Mesothelial cell of epicardium (in vitro differentiated cells): ENCODE results near the gene RBM7. TPM values are rescaled to one million over a fixed set of nuclear protein-coding genes. Genes with fewer than 3 reads are reported as not detected.

Experiments
- DNase-seq, 2 experiments: peaks; one replicate each; pipeline ENCODE4 v3.0.0; 2021; ENCODE audit warnings: low spot score in 2 of 2; ENCODE audit not compliant: unreplicated experiment in 2 of 2
- H3K27ac Mint-ChIP-seq: 2 replicates; pipeline ENCODE4 v1.8.0; 2021; ENCODE audit warnings: mixed read lengths
- H3K27me3 Mint-ChIP-seq: 2 replicates; pipeline ENCODE4 v1.8.0; 2021; ENCODE audit warnings: low read depth, mixed read lengths
- H3K36me3 Mint-ChIP-seq: 2 replicates; pipeline ENCODE4 v1.8.0; 2021; ENCODE audit warnings: mixed read lengths
- H3K4me1 Mint-ChIP-seq: 2 replicates; pipeline ENCODE4 v1.8.0; 2021; ENCODE audit warnings: mixed read lengths
- H3K4me3 Mint-ChIP-seq: 2 replicates; pipeline ENCODE4 v1.8.0; 2021; ENCODE audit warnings: mild to moderate bottlenecking, moderate library complexity, mixed read lengths
- H3K9me3 Mint-ChIP-seq: 2 replicates; pipeline ENCODE4 v1.8.0; 2021; ENCODE audit warnings: mixed read lengths
- total RNA-seq: library from RNA; stranded (reverse); gene quantifications from 3 replicates; pipeline ENCODE4 v1.2.1, GENCODE V29; 2021
- TF ChIP-seq, protein P1 (sequence below): fragments of 200-600 bp; sonication (generic); IDR thresholded peaks from one replicate; pipeline ENCODE4 v1.5.0; 2021; ENCODE audit warnings: antibody characterized with exemption; ENCODE audit not compliant: unreplicated experiment

The RBM7 gene
- total RNA-seq, 1 donor from 2014 or later, result 30.4 TPM

- Mint-ChIP-seq H3K27me3 (no peaks in the 10 kb centered on the region), H3K27ac (no peak overlapping the region), H3K4me3 (no peak overlapping the region), H3K4me1 (peaks cover 18% of the 10 kb centered on the region), H3K36me3 (no peaks in the 10 kb centered on the region), H3K9me3 (peaks cover 12% of the 10 kb centered on the region)
- DNase-seq, result no peak
- TF ChIP-seq, protein P1, sequence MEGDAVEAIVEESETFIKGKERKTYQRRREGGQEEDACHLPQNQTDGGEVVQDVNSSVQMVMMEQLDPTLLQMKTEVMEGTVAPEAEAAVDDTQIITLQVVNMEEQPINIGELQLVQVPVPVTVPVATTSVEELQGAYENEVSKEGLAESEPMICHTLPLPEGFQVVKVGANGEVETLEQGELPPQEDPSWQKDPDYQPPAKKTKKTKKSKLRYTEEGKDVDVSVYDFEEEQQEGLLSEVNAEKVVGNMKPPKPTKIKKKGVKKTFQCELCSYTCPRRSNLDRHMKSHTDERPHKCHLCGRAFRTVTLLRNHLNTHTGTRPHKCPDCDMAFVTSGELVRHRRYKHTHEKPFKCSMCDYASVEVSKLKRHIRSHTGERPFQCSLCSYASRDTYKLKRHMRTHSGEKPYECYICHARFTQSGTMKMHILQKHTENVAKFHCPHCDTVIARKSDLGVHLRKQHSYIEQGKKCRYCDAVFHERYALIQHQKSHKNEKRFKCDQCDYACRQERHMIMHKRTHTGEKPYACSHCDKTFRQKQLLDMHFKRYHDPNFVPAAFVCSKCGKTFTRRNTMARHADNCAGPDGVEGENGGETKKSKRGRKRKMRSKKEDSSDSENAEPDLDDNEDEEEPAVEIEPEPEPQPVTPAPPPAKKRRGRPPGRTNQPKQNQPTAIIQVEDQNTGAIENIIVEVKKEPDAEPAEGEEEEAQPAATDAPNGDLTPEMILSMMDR, result no peak
Measured at GRCh38 chr11:114362326-114362725, 38.1 kb upstream of the RBM7 start.

DNA sequence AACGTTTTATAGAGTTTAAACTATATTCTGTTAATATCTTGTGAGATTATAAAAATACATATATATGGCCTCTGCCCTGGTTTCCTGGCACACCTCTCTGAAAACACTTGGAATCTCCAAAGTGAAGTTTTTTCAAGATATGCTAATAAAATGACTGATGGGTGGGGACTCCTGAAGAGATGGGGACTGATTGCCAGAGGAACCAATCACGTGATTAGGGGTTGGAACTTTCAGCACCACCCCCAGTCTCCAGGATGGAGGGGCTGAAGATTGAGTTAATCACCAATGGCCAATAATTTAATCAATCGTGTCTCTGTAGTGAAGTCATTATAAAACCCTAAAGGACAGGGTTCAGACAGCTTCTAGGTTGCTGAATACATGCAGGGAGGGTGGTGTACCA is 37.5 kb upstream of the RBM7 start:
- DNase-seq, result no peak
- no peak overlapping the region for H3K27ac Mint-ChIP-seq
- no peaks in the 10 kb centered on the region for H3K36me3 Mint-ChIP-seq
- TF ChIP-seq, protein P1, result no peak
- peaks cover 19% of the 10 kb centered on the region for H3K4me1 Mint-ChIP-seq
- H3K27me3 Mint-ChIP-seq, result no peaks in the 10 kb centered on the region
- H3K4me3 Mint-ChIP-seq, result no peak overlapping the region
- H3K9me3 Mint-ChIP-seq, result peaks cover 7% of the 10 kb centered on the region

GRCh38 chr11:114366331-114367243 is 33.9 kb upstream of the RBM7 start:
- Mint-ChIP-seq H3K9me3 (no peaks in the 10 kb centered on the region), H3K4me1 (peaks cover 15% of the 10 kb centered on the region), H3K27ac (peak overlapping the region; percentile 94), H3K36me3 (no peaks in the 10 kb centered on the region), H3K27me3 (no peaks in the 10 kb centered on the region), H3K4me3 (no peak overlapping the region)
- DNase-seq, result no peak
- TF ChIP-seq, protein P1, result no peak

GRCh38 chr11:114367244-114367957 is 33.1 kb upstream of the RBM7 start:
- Mint-ChIP-seq H3K27ac (peak overlapping the region; percentile 94), H3K9me3 (no peaks in the 10 kb centered on the region), H3K4me3 (no peak overlapping the region), H3K27me3 (no peaks in the 10 kb centered on the region), H3K36me3 (no peaks in the 10 kb centered on the region), H3K4me1 (peaks cover 15% of the 10 kb centered on the region)
- DNase-seq, result no peak
- TF ChIP-seq, protein P1, result no peak

DNA sequence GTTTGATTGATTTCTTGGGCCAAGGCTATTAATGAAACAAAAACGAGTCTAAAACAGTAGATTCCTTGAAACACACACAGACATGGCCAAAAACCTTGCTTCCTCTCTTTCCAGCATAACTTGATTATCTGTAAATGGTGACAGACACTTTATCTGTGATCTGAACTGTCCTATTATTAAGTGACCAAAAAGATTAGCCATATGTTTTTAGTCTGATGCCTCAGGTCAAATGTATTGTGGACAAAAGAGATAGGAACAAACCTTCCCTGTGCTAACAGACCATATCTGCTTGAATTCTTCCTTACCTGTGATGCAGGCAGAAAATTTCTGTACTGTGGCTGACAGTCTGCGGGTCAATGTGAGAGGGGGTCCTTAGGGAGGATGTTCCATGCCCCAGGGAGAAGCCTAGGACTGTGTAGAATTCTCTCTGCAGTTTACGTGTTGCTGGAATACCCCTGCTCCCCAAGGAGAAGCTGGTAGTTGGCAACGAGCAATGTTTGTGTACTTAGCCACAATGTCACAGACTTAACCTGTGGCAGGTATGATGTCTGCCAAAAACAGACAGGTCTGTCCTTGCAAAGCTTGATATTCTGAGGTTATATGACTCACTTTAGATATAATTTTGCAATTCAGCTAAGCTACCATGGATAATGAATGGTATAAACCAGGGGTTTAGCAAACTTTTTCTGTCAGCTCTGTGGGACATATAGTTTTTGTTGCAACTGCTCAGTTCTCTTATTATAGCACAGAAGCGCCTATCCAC is 31.4 kb upstream of the RBM7 start:
- H3K27ac Mint-ChIP-seq, result no peak overlapping the region
- H3K27me3 Mint-ChIP-seq, result no peaks in the 10 kb centered on the region
- H3K4me3 Mint-ChIP-seq, result no peak overlapping the region
- peaks cover 15% of the 10 kb centered on the region for H3K4me1 Mint-ChIP-seq
- no peak for DNase-seq
- H3K9me3 Mint-ChIP-seq, result no peaks in the 10 kb centered on the region
- no peaks in the 10 kb centered on the region for H3K36me3 Mint-ChIP-seq
- TF ChIP-seq, protein P1, result no peak
